ENCODE data around the gene DCHS2.

The DCHS2 gene

GRCh38 chr4:154490583-154491340, 837 bp downstream of the DCHS2 start:
- FAIRE-seq (peak; percentile 71), DNase-seq (ENCODE audit: insufficient read length, low spot score) (peak; percentile 34)
- TF ChIP-seq PAX5 (IDR thresholded peaks at IDR 0.05; ENCODE audit: insufficient read depth, low read length, severe bottlenecking) = no peak
- TF ChIP-seq POU2F2 (IDR thresholded peaks at IDR 0.05; ENCODE audit: low read depth, low read length) = no peak
- TF ChIP-seq TAF1 (IDR thresholded peaks at IDR 0.05; ENCODE audit: low read depth, low read length) = no peak
- TF ChIP-seq POLR2A (IDR thresholded peaks at IDR 0.05; ENCODE audit: low read depth, low read length) = no peak
- no peak for TF ChIP-seq SPI1 (IDR thresholded peaks at IDR 0.05; ENCODE audit: low read depth, low read length)

- FAIRE-seq = no peak
- no peak for TF ChIP-seq PAX5 (IDR thresholded peaks at IDR 0.05; ENCODE audit: insufficient read depth, low read length, severe bottlenecking)
- no peak for TF ChIP-seq TAF1 (IDR thresholded peaks at IDR 0.05; ENCODE audit: low read depth, low read length)
- TF ChIP-seq POLR2AphosphoS5 (IDR thresholded peaks at IDR 0.05; ENCODE audit: low read depth, low read length) = no peak
- no peak for TF ChIP-seq POLR2A (IDR thresholded peaks at IDR 0.05; ENCODE audit: low read depth, low read length)
- no peak for TF ChIP-seq POU2F2 (IDR thresholded peaks at IDR 0.05; ENCODE audit: low read depth, low read length)
- TF ChIP-seq SPI1 (IDR thresholded peaks at IDR 0.05; ENCODE audit: low read depth, low read length) = no peak
- peak; percentile 14 for DNase-seq (ENCODE audit: insufficient read length, low spot score)
These were observed 1.4 kb downstream of the DCHS2 start for GRCh38 chr4:154490234-154490582.

- no peak for TF ChIP-seq PAX5 (IDR thresholded peaks at IDR 0.05; ENCODE audit: insufficient read depth, low read length, severe bottlenecking)
- TF ChIP-seq SPI1 (IDR thresholded peaks at IDR 0.05; ENCODE audit: low read depth, low read length) = no peak
- no peak for TF ChIP-seq POLR2A (IDR thresholded peaks at IDR 0.05; ENCODE audit: low read depth, low read length)
- no peak for TF ChIP-seq POLR2AphosphoS5 (IDR thresholded peaks at IDR 0.05; ENCODE audit: low read depth, low read length)
- no peak for TF ChIP-seq POU2F2 (IDR thresholded peaks at IDR 0.05; ENCODE audit: low read depth, low read length)
- no peak for TF ChIP-seq TAF1 (IDR thresholded peaks at IDR 0.05; ENCODE audit: low read depth, low read length)
- FAIRE-seq = no peak
- DNase-seq (ENCODE audit: insufficient read length, low spot score) = no peak
These were observed 1.9 kb downstream of the DCHS2 start for GRCh38 chr4:154489558-154490233.

GRCh38 chr4:154487145-154487544, 4.5 kb downstream of the DCHS2 start:
- no peak for FAIRE-seq
- no peak for DNase-seq (ENCODE audit: insufficient read length, low spot score)
- no peak for TF ChIP-seq POU2F2 (IDR thresholded peaks at IDR 0.05; ENCODE audit: low read depth, low read length)
- no peak for TF ChIP-seq POLR2A (IDR thresholded peaks at IDR 0.05; ENCODE audit: low read depth, low read length)
- TF ChIP-seq SPI1 (IDR thresholded peaks at IDR 0.05; ENCODE audit: low read depth, low read length) = no peak
- no peak for TF ChIP-seq TAF1 (IDR thresholded peaks at IDR 0.05; ENCODE audit: low read depth, low read length)
- TF ChIP-seq POLR2AphosphoS5 (IDR thresholded peaks at IDR 0.05; ENCODE audit: low read depth, low read length) = no peak
- TF ChIP-seq PAX5 (IDR thresholded peaks at IDR 0.05; ENCODE audit: insufficient read depth, low read length, severe bottlenecking) = no peak

GRCh38 chr4:154485127-154485773, 6.3 kb downstream of the DCHS2 start:
- TF ChIP-seq TAF1 (IDR thresholded peaks at IDR 0.05; ENCODE audit: low read depth, low read length) (no peak), POU2F2 (IDR thresholded peaks at IDR 0.05; ENCODE audit: low read depth, low read length) (no peak), POLR2AphosphoS5 (IDR thresholded peaks at IDR 0.05; ENCODE audit: low read depth, low read length) (no peak), SPI1 (IDR thresholded peaks at IDR 0.05; ENCODE audit: low read depth, low read length) (peak; percentile 99), PAX5 (IDR thresholded peaks at IDR 0.05; ENCODE audit: insufficient read depth, low read length, severe bottlenecking) (no peak), POLR2A (IDR thresholded peaks at IDR 0.05; ENCODE audit: low read depth, low read length) (no peak)
- DNase-seq (ENCODE audit: insufficient read length, low spot score) (no peak), FAIRE-seq (no peak)

- DNase-seq (ENCODE audit: insufficient read length, low spot score) (no peak), FAIRE-seq (no peak)
- TF ChIP-seq POU2F2 (IDR thresholded peaks at IDR 0.05; ENCODE audit: low read depth, low read length) (no peak), SPI1 (IDR thresholded peaks at IDR 0.05; ENCODE audit: low read depth, low read length) (peak; percentile 38)
These were observed 13.1 kb downstream of the DCHS2 start for GRCh38 chr4:154478547-154478946.

- no peak for TF ChIP-seq POLR2A (IDR thresholded peaks at IDR 0.05; ENCODE audit: low read depth, low read length)
- TF ChIP-seq SPI1 (IDR thresholded peaks at IDR 0.05; ENCODE audit: low read depth, low read length) = 0 out of 2 replicates have a peak, but pooled peaks have one; percentile 14
- no peak for TF ChIP-seq POU2F2 (IDR thresholded peaks at IDR 0.05; ENCODE audit: low read depth, low read length)
- TF ChIP-seq POLR2AphosphoS5 (IDR thresholded peaks at IDR 0.05; ENCODE audit: low read depth, low read length) = no peak
- DNase-seq (ENCODE audit: insufficient read length, low spot score) = no peak
- FAIRE-seq = no peak
These were observed 13.5 kb downstream of the DCHS2 start for GRCh38 chr4:154478128-154478527.

- DNase-seq (ENCODE audit: insufficient read length, low spot score) (no peak), FAIRE-seq (no peak)
- no peak for TF ChIP-seq POLR2AphosphoS5 (IDR thresholded peaks at IDR 0.05; ENCODE audit: low read depth, low read length)
- no peak for TF ChIP-seq POLR2A (IDR thresholded peaks at IDR 0.05; ENCODE audit: low read depth, low read length)
- TF ChIP-seq TAF1 (IDR thresholded peaks at IDR 0.05; ENCODE audit: low read depth, low read length) = no peak
- TF ChIP-seq SPI1 (IDR thresholded peaks at IDR 0.05; ENCODE audit: low read depth, low read length) = no peak
- TF ChIP-seq POU2F2 (IDR thresholded peaks at IDR 0.05; ENCODE audit: low read depth, low read length) = no peak
- TF ChIP-seq PAX5 (IDR thresholded peaks at IDR 0.05; ENCODE audit: insufficient read depth, low read length, severe bottlenecking) = no peak
These were observed 15.4 kb downstream of the DCHS2 start for GRCh38 chr4:154476232-154476631.

GRCh38 chr4:154475820-154476219, 15.8 kb downstream of the DCHS2 start:
- no peak for DNase-seq (ENCODE audit: insufficient read length, low spot score)
- no peak for TF ChIP-seq POU2F2 (IDR thresholded peaks at IDR 0.05; ENCODE audit: low read depth, low read length)
- no peak for TF ChIP-seq PAX5 (IDR thresholded peaks at IDR 0.05; ENCODE audit: insufficient read depth, low read length, severe bottlenecking)
- no peak for TF ChIP-seq SPI1 (IDR thresholded peaks at IDR 0.05; ENCODE audit: low read depth, low read length)
- no peak for TF ChIP-seq TAF1 (IDR thresholded peaks at IDR 0.05; ENCODE audit: low read depth, low read length)
- TF ChIP-seq POLR2AphosphoS5 (IDR thresholded peaks at IDR 0.05; ENCODE audit: low read depth, low read length) = no peak
- TF ChIP-seq POLR2A (IDR thresholded peaks at IDR 0.05; ENCODE audit: low read depth, low read length) = no peak
- FAIRE-seq = no peak

All from GM12891 (cell line).